ENCODE data around the gene ACTR8. TPM values are rescaled to one million over a fixed set of nuclear protein-coding genes. Genes with fewer than 3 reads are reported as not detected.

The ACTR8 gene
- total and polyA plus RNA-seq, 2 of the 13 experiments (the other 11 are each of a cell fraction or from before 2014, with no cell fraction given): 15.5 to 29.0 TPM

GRCh38 chr3:53843195-53844177, 38.5 kb downstream of the ACTR8 start (continued):
- TF ChIP-seq NFAT5 (CRISPR knock-in tag; IDR thresholded peaks at IDR 0.05) (no peak), ZNF776 (CRISPR knock-in tag; IDR thresholded peaks at IDR 0.05) (no peak), NAIF1 (CRISPR knock-in tag; IDR thresholded peaks at IDR 0.05; ENCODE audit: borderline replicate concordance) (no peak), CC2D1A (CRISPR knock-in tag; IDR thresholded peaks at IDR 0.05) (no peak), ZNF772 (CRISPR knock-in tag; IDR thresholded peaks at IDR 0.05) (no peak; the same call in 1 of the 2 replicates), ZNF318 (CRISPR knock-in tag; IDR thresholded peaks at IDR 0.05) (no peak), ZSCAN9 (CRISPR knock-in tag; IDR thresholded peaks at IDR 0.05; ENCODE audit: borderline replicate concordance) (no peak), MYC (CRISPR knock-in tag; IDR thresholded peaks at IDR 0.05; ENCODE audit: borderline replicate concordance) (no peak), ZNF616 (CRISPR knock-in tag; IDR thresholded peaks at IDR 0.05; ENCODE audit: low read depth) (no peak), ZNF773 (CRISPR knock-in tag; IDR thresholded peaks at IDR 0.05; ENCODE audit: borderline replicate concordance) (no peak), ZNF713 (CRISPR knock-in tag; IDR thresholded peaks at IDR 0.05) (no peak), ZNF704 (CRISPR knock-in tag; IDR thresholded peaks at IDR 0.05; ENCODE audit: borderline replicate concordance) (no peak), SIX1 (CRISPR knock-in tag; IDR thresholded peaks at IDR 0.05; ENCODE audit: borderline replicate concordance) (no peak; the same call in 1 of the 2 replicates)

All from HepG2 (cell line).